Testis (tissue), 2 donors: ENCODE data around the gene MEIG1.

Experiments
- CTCF ChIP-seq, 3 experiments: fragments of 450-650 bp in 2 of 3; fragments of 200-600 bp in 1 of 3; sonication (generic) in 1 of 3; IDR thresholded peaks; one replicate each; pipeline ENCODE4 v1.5.1; 2016 to 2019; ENCODE audit warnings: antibody characterized with exemption in 3 of 3, mild to moderate bottlenecking in 2 of 3, moderate library complexity in 1 of 3
- POLR2A ChIP-seq: fragments of 450-650 bp; IDR thresholded peaks from one replicate; pipeline ENCODE4 v1.6.1; 2017; ENCODE audit warnings: antibody characterized with exemption, mild to moderate bottlenecking, moderate library complexity

- no peak for TF ChIP-seq CTCF (IDR thresholded peaks at IDR 0.05)
- TF ChIP-seq POLR2A, result no peak
These were observed 22.6 kb upstream of the MEIG1 start for GRCh38 chr10:14936584-14936983.
